ENCODE results near the gene HGS. TPM values are rescaled to one million over a fixed set of nuclear protein-coding genes. Genes with fewer than 3 reads are reported as not detected.

The HGS gene
- total and polyA plus RNA-seq, 2 of the 8 experiments (the other 6 are each of a cell fraction or from before 2014, with no cell fraction given) = 80.8 to 99.7 TPM

- TF ChIP-seq SAP30 (IDR thresholded peaks at IDR 0.05; ENCODE audit: insufficient read depth, insufficient replicate concordance, low read length) (peak; percentile 54), KDM5A (IDR thresholded peaks at IDR 0.05; ENCODE audit: low read length) (peak; percentile 68; the same call in 1 of the 2 replicates), SP2 (IDR thresholded peaks at IDR 0.05; ENCODE audit: low read length) (no peak), EP300 (IDR thresholded peaks at IDR 0.05; ENCODE audit: borderline replicate concordance in 1 of 2, low read depth in 2 of 2, low read length in 2 of 2) (peak in 1 of 2 experiments; percentile 71; a peak in 1 of 3 replicates), FOSL1 (IDR thresholded peaks at IDR 0.05; ENCODE audit: insufficient read depth, low read depth, low read length) (0 out of 2 replicates have a peak, but pooled peaks have one; percentile 62), GABPA (IDR thresholded peaks at IDR 0.05; ENCODE audit: borderline replicate concordance, insufficient read depth, low read length) (peak; percentile 90), EGR1 (IDR thresholded peaks at IDR 0.05; ENCODE audit: borderline replicate concordance, low read depth, low read length) (peak; percentile 100), CHD2 (IDR thresholded peaks at IDR 0.05; ENCODE audit: low read length) (no peak), RBBP5 (IDR thresholded peaks at IDR 0.05; ENCODE audit: borderline replicate concordance, low read depth, low read length) (peak; percentile 70), TEAD4 (IDR thresholded peaks at IDR 0.05; ENCODE audit: low read depth, low read length) (0 out of 2 replicates have a peak, but pooled peaks have one; percentile 15), JUND (IDR thresholded peaks at IDR 0.05; ENCODE audit: low read length) (peak; percentile 13; the same call in 1 of the 2 replicates), CBX8 (IDR thresholded peaks at IDR 0.05; ENCODE audit: borderline replicate concordance, low read depth, low read length) (no peak), TBP (IDR thresholded peaks at IDR 0.05; ENCODE audit: low read depth, low read length) (peak; percentile 93), NRF1 (IDR thresholded peaks at IDR 0.05; ENCODE audit: low read depth, low read length) (peak; percentile 93), POLR2AphosphoS5 (IDR thresholded peaks at IDR 0.05; ENCODE audit: low read depth, low read length) (peak; percentile 91), SIN3A (conservative IDR thresholded peaks at IDR 0.05 in 1 of 2, IDR thresholded peaks at IDR 0.05 in 1 of 2; ENCODE audit: low read depth in 1 of 2, low read length in 2 of 2) (peak; percentile 85 to 96; a peak in 3 of 4 replicates), ZNF274 (IDR thresholded peaks at IDR 0.05; ENCODE audit: borderline replicate concordance, extremely low read depth, low read length) (no peak), TAF7 (optimal IDR thresholded peaks at IDR 0.05; ENCODE audit: borderline replicate concordance, low read depth, low read length) (peak; percentile 92)
- TF ChIP-seq, protein P1, sequence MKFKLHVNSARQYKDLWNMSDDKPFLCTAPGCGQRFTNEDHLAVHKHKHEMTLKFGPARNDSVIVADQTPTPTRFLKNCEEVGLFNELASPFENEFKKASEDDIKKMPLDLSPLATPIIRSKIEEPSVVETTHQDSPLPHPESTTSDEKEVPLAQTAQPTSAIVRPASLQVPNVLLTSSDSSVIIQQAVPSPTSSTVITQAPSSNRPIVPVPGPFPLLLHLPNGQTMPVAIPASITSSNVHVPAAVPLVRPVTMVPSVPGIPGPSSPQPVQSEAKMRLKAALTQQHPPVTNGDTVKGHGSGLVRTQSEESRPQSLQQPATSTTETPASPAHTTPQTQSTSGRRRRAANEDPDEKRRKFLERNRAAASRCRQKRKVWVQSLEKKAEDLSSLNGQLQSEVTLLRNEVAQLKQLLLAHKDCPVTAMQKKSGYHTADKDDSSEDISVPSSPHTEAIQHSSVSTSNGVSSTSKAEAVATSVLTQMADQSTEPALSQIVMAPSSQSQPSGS (IDR thresholded peaks at IDR 0.05; ENCODE audit: low read length) = no peak
Measured at GRCh38 chr17:81636505-81637288, 47.1 kb upstream of the HGS start, which contains the start of the genes NPLOC4 and TSPAN10 (continued).

Measured in H1 (cell line).